ENCODE results near the gene CNTNAP2. TPM values are rescaled to one million over a fixed set of nuclear protein-coding genes. Genes with fewer than 3 reads are reported as not detected.
"Not testable (repeated sequence)": the region's sequence is repeated elsewhere in the genome, so short reads cannot be mapped to it uniquely, and the experiment has no call there.

CNTNAP2 gene
- total RNA-seq, 2 donors from 2014 or later = 3.5 to 4.0 TPM

GRCh38 chr7:146878901-146879300, 762.3 kb downstream of the CNTNAP2 start:
- DNase-seq (no peak), ATAC-seq (no peak)
- intact Hi-C loops (cut with DNase I, micrococcal nuclease) = no loop called here

GRCh38 chr7:146885231-146885630, 768.6 kb downstream of the CNTNAP2 start:
- ATAC-seq = no peak
- no peak for DNase-seq
- intact Hi-C loops (cut with DNase I, micrococcal nuclease) = no loop called here

- no peak for ATAC-seq
- intact Hi-C loops (cut with DNase I, micrococcal nuclease) = no loop called here
- DNase-seq = no peak
These were observed 773.4 kb downstream of the CNTNAP2 start for GRCh38 chr7:146889806-146890555.

GRCh38 chr7:146892151-146892550, 775.5 kb downstream of the CNTNAP2 start:
- DNase-seq = no peak
- intact Hi-C loops (cut with DNase I, micrococcal nuclease) = no loop called here
- no peak for ATAC-seq

GRCh38 chr7:146894927-146895326, 778.3 kb downstream of the CNTNAP2 start:
- ATAC-seq (no peak), DNase-seq (no peak)
- intact Hi-C loops (cut with DNase I, micrococcal nuclease) = no loop called here

GRCh38 chr7:146902266-146902665, 785.7 kb downstream of the CNTNAP2 start:
- DNase-seq (no peak), ATAC-seq (no peak)
- intact Hi-C loops (cut with DNase I, micrococcal nuclease) = no loop called here

GRCh38 chr7:146902728-146903127, 786.1 kb downstream of the CNTNAP2 start:
- DNase-seq (no peak), ATAC-seq (no peak)
- intact Hi-C loops (cut with DNase I, micrococcal nuclease) = no loop called here

- ATAC-seq; intact Hi-C loops (cut with DNase I, micrococcal nuclease): not testable (repeated sequence)
These were observed 789.1 kb downstream of the CNTNAP2 start for GRCh38 chr7:146905746-146906145.

GRCh38 chr7:146922782-146923181, 806.2 kb downstream of the CNTNAP2 start:
- DNase-seq = no peak
- intact Hi-C loops (cut with DNase I, micrococcal nuclease) = no loop called here
- no peak for ATAC-seq

More at GRCh38 chr7:146905746-146906145, 789.1 kb downstream of the CNTNAP2 start:
- not testable (repeated sequence) for DNase-seq

GRCh38 chr7:146926841-146927240, 810.2 kb downstream of the CNTNAP2 start:
- DNase-seq = no peak
- intact Hi-C loops (cut with DNase I, micrococcal nuclease) = no loop called here
- no peak for ATAC-seq

- ATAC-seq (no peak), DNase-seq (no peak)
- intact Hi-C loops (cut with DNase I, micrococcal nuclease) = no loop called here
These were observed 821.2 kb downstream of the CNTNAP2 start for GRCh38 chr7:146937836-146938235.

- intact Hi-C loops (cut with DNase I, micrococcal nuclease) = no loop called here
- ATAC-seq (no peak), DNase-seq (no peak)
These were observed 826.9 kb downstream of the CNTNAP2 start for GRCh38 chr7:146943483-146943882.

GRCh38 chr7:146948703-146949102, 832.1 kb downstream of the CNTNAP2 start:
- intact Hi-C loops (cut with DNase I, micrococcal nuclease) = no loop called here

GRCh38 chr7:146956321-146956720, 839.7 kb downstream of the CNTNAP2 start:
- ATAC-seq (no peak), DNase-seq (no peak)
- intact Hi-C loops (cut with DNase I, micrococcal nuclease) = no loop called here

More at GRCh38 chr7:146948703-146949102, 832.1 kb downstream of the CNTNAP2 start:
- DNase-seq (no peak), ATAC-seq (no peak)

- ATAC-seq = no peak
- DNase-seq = no peak
- intact Hi-C loops (cut with DNase I, micrococcal nuclease) = no loop called here
These were observed 840.3 kb downstream of the CNTNAP2 start for GRCh38 chr7:146956853-146957252.

GRCh38 chr7:146960773-146961391, 844.3 kb downstream of the CNTNAP2 start:
- intact Hi-C loops (cut with DNase I, micrococcal nuclease) = no loop called here
- no peak for DNase-seq
- no peak for ATAC-seq

- DNase-seq (no peak), ATAC-seq (no peak)
- intact Hi-C loops (cut with DNase I, micrococcal nuclease) = no loop called here
These were observed 845.0 kb downstream of the CNTNAP2 start for GRCh38 chr7:146961617-146962016.

GRCh38 chr7:146966274-146966673, 849.7 kb downstream of the CNTNAP2 start:
- DNase-seq (no peak), ATAC-seq (no peak)
- intact Hi-C loops (cut with DNase I, micrococcal nuclease) = no loop called here

- DNase-seq = no peak
- no peak for ATAC-seq
- intact Hi-C loops (cut with DNase I, micrococcal nuclease) = no loop called here
These were observed 865.9 kb downstream of the CNTNAP2 start for GRCh38 chr7:146982482-146982881.

GRCh38 chr7:146991596-146991995, 875.0 kb downstream of the CNTNAP2 start:
- intact Hi-C loops (cut with DNase I, micrococcal nuclease) = no loop called here
- DNase-seq (no peak), ATAC-seq (no peak)

- DNase-seq (no peak), ATAC-seq (no peak)
- intact Hi-C loops (cut with DNase I, micrococcal nuclease) = no loop called here
These were observed 877.2 kb downstream of the CNTNAP2 start for GRCh38 chr7:146993764-146994163.

Measured in left colon (tissue), 2 donors.